HG03025 (cell line): Measurements from ENCODE around the gene FER.
"Not testable (repeated sequence)": the region's sequence is repeated elsewhere in the genome, so short reads cannot be mapped to it uniquely, and the experiment has no call there.

Experiments used
- ATAC-seq: cut with Tn5 transposase; IDR thresholded peaks from one replicate; pipeline ENCODE4 v1.9.1; 2021; ENCODE audit warnings: mild to moderate bottlenecking, moderate library complexity; ENCODE audit not compliant: unreplicated experiment, low FRiP score

FER gene

GRCh38 chr5:108797396-108797795 lies 49.7 kb downstream of the FER start:
- no peak for ATAC-seq

DNA sequence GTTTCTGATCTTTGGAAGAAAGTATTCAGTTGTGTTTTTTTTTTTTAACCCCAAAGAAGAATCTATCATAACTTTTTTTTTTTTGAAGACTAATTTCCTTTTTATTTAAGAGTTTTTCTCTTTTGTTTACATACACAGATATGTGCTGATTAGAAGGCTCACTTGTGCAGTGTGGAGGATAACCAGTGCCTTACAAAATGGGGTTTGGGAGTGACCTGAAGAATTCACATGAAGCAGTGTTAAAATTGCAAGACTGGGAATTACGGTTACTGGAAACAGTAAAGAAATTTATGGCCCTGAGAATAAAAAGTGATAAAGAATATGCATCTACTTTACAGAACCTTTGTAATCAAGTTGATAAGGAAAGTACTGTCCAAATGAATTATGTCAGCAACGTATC lies 50.3 kb downstream of the FER start:
- ATAC-seq, result no peak

GRCh38 chr5:108798513-108799265 lies 51.0 kb downstream of the FER start:
- ATAC-seq, result no peak

DNA sequence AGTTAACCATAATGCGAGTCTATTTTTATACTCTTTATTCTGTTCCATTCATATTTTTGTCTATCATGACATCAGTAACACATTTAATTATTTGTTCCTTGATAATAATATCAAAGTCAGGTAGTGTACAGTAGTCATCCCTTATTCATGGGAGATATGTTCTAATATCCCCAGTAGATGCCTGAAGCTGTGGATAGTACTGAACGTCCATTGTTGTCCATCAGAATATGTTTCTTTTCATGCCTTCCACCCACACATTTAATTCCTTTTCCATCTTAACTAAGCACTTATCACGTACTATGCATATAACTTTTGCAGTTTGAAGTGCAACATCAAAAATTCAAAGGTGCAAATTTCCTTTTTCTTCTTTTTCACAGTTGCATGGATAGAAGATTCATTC lies 53.6 kb downstream of the FER start:
- no peak for ATAC-seq

GRCh38 chr5:108801776-108802175 lies 54.1 kb downstream of the FER start:
- no peak for ATAC-seq

- no peak for ATAC-seq
Observed at GRCh38 chr5:108810717-108811116, 63.0 kb downstream of the FER start.

DNA sequence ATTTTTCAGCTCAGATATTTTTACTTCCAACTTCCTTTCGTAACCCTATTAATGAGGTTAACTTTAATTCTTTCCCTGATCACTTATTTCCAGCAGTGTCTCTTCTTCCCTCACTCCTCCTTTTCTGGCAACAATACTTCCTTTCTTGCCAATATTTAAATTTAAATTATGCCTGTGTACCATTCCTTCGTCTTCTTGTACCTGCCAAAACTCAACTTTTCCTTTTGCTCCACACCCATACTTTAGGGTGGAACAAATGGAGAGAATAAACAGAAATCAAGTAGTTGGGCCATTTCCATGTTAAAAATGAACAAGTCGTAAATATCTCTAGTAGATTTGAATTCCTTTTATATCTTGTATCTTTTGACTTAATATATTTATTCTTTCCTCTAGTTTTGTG lies 66.0 kb downstream of the FER start:
- ATAC-seq, result no peak

DNA sequence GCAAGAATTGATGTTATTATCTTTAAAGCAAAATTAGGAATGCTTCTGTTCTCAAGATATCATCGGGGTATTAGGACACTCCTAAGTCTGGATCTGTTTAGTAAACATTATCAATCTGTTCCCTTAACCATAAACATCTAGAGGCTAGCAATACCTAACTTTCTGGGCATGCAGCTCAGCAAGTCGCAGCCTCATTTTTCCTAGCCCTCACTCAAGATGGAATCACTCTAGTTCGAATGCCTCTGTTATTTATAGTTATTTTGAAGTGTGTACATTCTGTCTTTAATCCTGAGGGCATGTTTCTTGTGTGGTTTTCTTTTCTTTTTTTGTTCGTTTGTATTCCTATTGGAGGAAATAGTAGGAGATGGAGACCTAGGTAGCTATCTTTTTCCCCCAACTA lies 66.9 kb downstream of the FER start:
- no peak for ATAC-seq

GRCh38 chr5:108818613-108819272 lies 71.0 kb downstream of the FER start:
- no peak for ATAC-seq

DNA sequence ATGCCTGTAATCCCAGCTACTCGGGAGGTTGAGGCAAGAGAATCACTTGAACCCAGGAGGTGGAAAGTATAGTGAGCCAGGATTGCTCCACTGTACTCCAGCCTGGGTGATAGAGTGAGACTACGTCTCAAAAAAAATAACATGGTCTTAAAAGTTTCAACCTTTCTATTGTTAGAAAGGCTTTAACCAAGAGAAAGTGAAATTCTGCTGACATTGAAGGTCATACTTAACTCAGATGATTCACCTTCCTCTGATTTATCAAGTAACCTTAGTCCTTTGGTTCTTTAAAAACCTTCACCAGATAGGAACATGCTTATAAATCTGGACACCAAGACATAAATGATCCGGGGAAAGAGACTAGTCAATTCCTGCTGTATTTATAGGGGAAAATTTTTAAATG lies 73.3 kb downstream of the FER start:
- ATAC-seq, result no peak

DNA sequence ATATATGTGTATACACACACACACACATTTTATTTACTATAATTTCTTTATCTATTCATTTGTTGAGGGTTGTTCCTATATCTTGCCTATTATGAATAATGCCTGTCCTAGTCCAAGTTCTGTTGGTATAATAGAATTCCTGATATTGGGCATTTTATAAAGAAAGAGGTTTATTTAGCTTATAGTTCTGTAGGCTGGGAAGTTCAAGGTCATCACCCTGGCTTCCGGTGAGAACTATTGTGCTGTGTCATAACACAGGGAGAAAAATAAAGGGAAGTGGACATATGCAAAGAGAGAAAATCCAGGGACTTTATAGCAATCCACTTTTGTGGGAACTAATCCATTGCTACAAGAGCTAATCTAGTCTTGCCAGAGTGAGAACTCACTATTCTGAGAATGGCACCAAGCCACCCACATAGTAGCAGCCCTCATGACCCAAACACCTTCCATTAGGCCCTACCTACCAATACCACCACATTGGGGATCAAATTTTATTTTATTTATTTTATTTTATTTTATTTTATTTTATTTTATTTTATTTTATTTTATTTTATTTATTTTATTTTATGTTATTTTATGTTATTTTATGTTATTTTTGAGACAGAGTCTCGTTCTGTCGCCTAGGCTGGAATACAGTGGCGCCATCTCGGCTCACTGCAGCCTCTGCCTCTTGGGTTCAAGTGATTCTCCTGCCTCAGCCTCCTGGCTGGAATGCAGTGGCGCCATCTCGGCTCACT lies 74.7 kb downstream of the FER start:
- no peak for ATAC-seq

DNA sequence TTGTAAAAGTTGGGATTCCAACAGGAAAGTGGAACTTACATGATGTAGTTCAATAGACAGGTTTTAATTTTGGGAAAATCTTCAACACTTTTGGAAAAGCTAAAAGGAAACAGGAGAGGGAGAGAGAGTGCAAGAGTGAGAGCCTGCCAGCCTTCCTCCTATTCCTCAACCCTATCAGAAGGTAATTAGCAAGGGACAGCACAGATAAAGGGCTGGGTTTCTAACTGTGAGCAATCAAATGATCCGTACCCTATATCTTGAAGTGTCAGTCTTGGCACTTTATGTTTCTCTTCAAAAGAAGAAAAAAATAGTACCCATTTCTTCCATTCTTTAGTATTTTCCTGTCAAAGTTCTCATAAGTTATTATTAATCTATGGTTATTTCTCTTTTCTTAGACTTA lies 79.4 kb downstream of the FER start:
- no peak for ATAC-seq

GRCh38 chr5:108830705-108831276 lies 83.1 kb downstream of the FER start:
- ATAC-seq, result no peak

DNA sequence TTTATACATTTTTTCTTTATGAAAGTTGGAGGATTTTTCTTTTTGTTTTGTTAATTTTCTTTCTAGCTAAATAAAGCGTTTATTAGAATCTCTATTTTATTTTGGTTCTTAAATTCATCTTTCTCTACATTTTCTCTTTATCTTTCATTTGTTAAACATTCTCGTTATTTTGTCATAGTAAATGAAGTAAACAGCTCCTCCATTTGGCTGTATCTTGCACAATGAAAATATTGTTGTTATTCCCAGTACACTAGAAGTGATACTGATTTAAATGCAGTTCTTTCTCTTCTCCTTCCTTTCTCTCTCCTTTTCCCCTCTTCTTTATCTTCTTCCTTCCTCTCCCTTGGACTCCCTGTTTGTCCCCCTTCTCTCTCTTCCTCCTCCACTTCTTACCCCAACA lies 88.8 kb downstream of the FER start:
- ATAC-seq, result no peak

DNA sequence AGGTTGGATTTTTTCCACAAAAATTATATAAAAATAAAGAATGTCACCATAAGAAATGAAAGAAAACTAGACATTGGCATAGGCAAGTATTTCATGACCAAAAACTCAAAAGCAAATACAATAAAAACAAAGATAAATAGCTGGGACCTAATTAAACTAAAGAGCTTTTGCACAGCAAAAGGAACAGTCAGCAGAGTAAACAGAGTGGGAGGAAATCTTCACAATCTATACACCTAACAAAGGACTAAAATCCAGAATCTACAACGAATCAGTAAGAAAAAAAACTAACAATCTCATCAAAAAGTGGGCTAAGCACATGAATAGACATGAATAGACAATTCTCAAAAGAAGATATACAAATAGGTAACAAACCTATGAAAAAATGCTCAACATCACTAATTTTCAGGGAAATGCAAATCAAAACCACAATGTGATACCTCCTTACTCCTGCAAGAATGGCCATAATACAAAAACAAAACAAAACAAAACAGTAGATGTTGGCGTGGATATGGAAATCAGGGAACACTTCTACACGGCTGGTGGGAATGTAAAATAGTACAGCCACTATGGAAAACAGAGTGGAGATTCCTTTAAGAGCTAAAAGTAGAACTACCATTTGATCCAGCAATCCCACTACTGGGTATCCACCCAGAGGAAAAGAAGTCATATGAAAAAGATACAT lies 94.7 kb downstream of the FER start:
- not testable (repeated sequence) for ATAC-seq

DNA sequence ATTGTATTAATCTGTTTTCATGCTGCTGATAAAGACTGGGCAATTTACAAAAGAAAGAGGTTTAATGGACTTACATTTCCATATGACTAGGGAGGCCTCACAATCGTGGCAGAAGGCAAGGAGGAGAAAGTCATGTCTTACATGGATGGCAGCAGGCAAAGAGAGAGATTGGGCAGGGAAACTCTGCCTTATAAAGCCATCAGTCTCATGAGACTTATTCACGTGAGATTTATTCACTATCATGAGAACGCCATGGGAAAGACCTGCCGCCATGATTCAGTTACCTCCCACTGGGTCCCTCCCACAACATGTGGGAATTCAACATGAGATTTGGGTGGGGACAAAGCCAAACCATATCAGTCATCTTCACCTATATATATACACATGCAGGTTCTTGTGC lies 103.4 kb downstream of the FER start:
- not testable (repeated sequence) for ATAC-seq

GRCh38 chr5:108857905-108858304 lies 110.2 kb downstream of the FER start:
- no peak for ATAC-seq

DNA sequence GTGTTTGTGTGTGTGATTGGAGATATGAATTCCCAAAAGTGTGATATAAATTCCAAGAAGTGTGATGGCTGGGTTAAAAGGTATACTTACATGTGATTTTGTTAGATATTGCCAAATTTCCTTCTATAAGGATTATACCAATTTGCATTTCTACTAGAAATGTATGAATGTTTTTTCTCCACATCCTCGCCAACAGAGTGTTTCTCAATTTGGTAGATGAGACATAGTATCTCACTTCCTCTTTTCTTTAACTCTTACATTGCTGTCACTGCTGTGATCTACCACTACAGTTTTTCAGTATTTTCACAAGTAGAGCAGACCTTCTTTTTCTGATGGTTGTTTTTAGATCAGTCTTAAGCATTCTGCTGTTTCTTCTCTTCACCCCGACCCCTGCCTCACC lies 111.3 kb downstream of the FER start:
- peak; percentile 96 for ATAC-seq

DNA sequence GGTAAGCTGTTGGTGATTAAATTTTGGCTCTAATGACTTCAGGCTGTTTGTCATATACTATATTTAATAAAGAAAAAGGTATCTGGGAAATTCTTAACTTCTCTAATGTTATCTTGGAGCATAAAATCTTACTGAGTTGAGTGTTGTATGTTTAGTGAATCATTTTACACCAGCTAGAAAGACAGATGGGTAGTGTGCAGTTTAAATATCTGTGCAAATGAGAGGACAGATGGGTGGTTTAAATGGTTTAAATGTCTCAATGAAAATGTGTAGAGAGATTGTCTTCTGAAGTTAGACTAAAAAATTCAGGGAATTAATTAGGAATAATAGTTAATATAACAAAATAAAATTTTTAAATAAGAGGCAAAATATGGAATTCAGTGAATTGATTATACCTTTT lies 114.5 kb downstream of the FER start:
- no peak for ATAC-seq

- ATAC-seq, result not testable (repeated sequence)
Observed at GRCh38 chr5:108866097-108866496, 118.4 kb downstream of the FER start.

DNA sequence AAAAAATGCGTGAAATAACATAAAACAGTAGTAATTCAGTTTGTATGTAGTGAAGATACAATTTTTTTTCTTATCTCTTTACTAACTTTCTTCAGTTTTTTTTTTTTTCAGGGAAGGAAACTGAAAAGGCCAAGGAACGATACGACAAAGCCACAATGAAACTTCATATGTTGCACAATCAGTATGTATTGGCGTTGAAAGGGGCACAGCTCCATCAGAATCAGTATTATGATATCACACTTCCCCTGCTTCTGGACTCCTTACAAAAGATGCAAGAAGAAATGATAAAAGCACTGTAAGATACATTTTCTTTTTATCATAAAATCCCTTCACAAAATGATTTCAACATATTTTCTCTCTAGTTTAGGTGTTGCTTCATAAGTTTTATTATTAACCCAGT lies 120.0 kb downstream of the FER start:
- ATAC-seq, result no peak
